HG03571 (cell line): ENCODE data around the gene CAPN10.
"Not testable (repeated sequence)": the region's sequence is repeated elsewhere in the genome, so short reads cannot be mapped to it uniquely, and the experiment has no call there.

ENCODE experiments used
- ATAC-seq: cut with Tn5 transposase; IDR thresholded peaks from one replicate; pipeline ENCODE4 v1.9.1; 2021; ENCODE audit not compliant: unreplicated experiment

CAPN10 gene

GRCh38 chr2:240586198-240586918 lies at the start of gene CAPN10:
Gene CAPN10, plus strand, starts transcription at chr2:240586734. Its CDS starts 178 bp downstream, at chr2:240586912.
- peak; percentile 53 for ATAC-seq

GRCh38 chr2:240538031-240538780 lies 48.3 kb upstream of the CAPN10 start:
- no peak for ATAC-seq

GRCh38 chr2:240539101-240539500 lies 47.4 kb upstream of the CAPN10 start:
- ATAC-seq = not testable (repeated sequence)

GRCh38 chr2:240539906-240540305 lies 46.6 kb upstream of the CAPN10 start:
- ATAC-seq = no peak

- no peak for ATAC-seq
Observed at GRCh38 chr2:240551288-240551687, 35.2 kb upstream of the CAPN10 start.

GRCh38 chr2:240551811-240552210 lies 34.7 kb upstream of the CAPN10 start:
- no peak for ATAC-seq

- no peak for ATAC-seq
Observed at GRCh38 chr2:240553956-240554480, 32.5 kb upstream of the CAPN10 start.

GRCh38 chr2:240554767-240555493 lies 31.6 kb upstream of the CAPN10 start:
- no peak for ATAC-seq

- no peak for ATAC-seq
Observed at GRCh38 chr2:240555541-240556250, 30.8 kb upstream of the CAPN10 start.

- no peak for ATAC-seq
Observed at GRCh38 chr2:240556553-240557100, 29.9 kb upstream of the CAPN10 start.

GRCh38 chr2:240557101-240557751 lies 29.3 kb upstream of the CAPN10 start:
- no peak for ATAC-seq

- ATAC-seq = no peak
Observed at GRCh38 chr2:240557808-240558207, 28.7 kb upstream of the CAPN10 start, which contains the start of gene ANKMY1. Gene ANKMY1, minus strand, starts transcription at chr2:240557988. Its CDS starts 653 bp downstream, at chr2:240557335.

- no peak for ATAC-seq
Observed at GRCh38 chr2:240558236-240558761, 28.2 kb upstream of the CAPN10 start.

GRCh38 chr2:240559286-240559685 lies 27.2 kb upstream of the CAPN10 start:
- ATAC-seq = no peak

- ATAC-seq = peak; percentile 49
Observed at GRCh38 chr2:240560084-240560479, 26.5 kb upstream of the CAPN10 start, which contains the start of gene DUSP28. Gene DUSP28, plus strand, starts transcription at chr2:240560357. Its CDS starts 328 bp downstream, at chr2:240560685.

GRCh38 chr2:240560480-240561324 lies 25.8 kb upstream of the CAPN10 start:
- ATAC-seq = peak; percentile 52

- no peak for ATAC-seq
Observed at GRCh38 chr2:240561325-240561971, 25.1 kb upstream of the CAPN10 start.

- ATAC-seq = not testable (repeated sequence)
Observed at GRCh38 chr2:240563231-240563630, 23.3 kb upstream of the CAPN10 start.
